Activated B cell treated with CpG ODN at 0.5 μM for 24 hours (primary cell): ENCODE data around the gene SLC5A1. TPM values are rescaled to one million over a fixed set of nuclear protein-coding genes. Genes with fewer than 3 reads are reported as not detected.

Experiments
- ATAC-seq: fragments of 200-7000 bp; cut with Tn5 transposase; one replicate; pipeline ENCODE4 v1.10.0; 2021; ENCODE audit warnings: low read depth, mild to moderate bottlenecking, moderate library complexity
- CTCF ChIA-PET: fragments of 350-600 bp; sonication (Branson Sonifier 250); formaldehyde crosslinking; loops from one replicate; lab custom pipeline; 2021; ENCODE audit warnings: antibody characterized with exemption; lab: Charles Lee
- POLR2A ChIA-PET: fragments of 350-600 bp; sonication (Branson Sonifier 250); formaldehyde crosslinking; loops from one replicate; lab custom pipeline; 2021; ENCODE audit warnings: antibody characterized with exemption; lab: Charles Lee
- DNase-seq: peaks from one replicate; pipeline ENCODE4 v3.0.0; 2022
- H3K27ac Mint-ChIP-seq: one replicate; pipeline ENCODE4 v1.8.0; 2020; ENCODE audit warnings: mixed read lengths
- H3K27me3 Mint-ChIP-seq: one replicate; pipeline ENCODE4 v1.8.0; 2021; ENCODE audit warnings: mixed read lengths
- H3K36me3 Mint-ChIP-seq: one replicate; pipeline ENCODE4 v1.8.0; 2021; ENCODE audit warnings: low read depth, mixed read lengths
- H3K4me1 Mint-ChIP-seq: one replicate; pipeline ENCODE4 v1.8.0; 2021; ENCODE audit warnings: mixed read lengths
- H3K4me3 Mint-ChIP-seq: one replicate; pipeline ENCODE4 v1.8.0; 2020; ENCODE audit warnings: mild to moderate bottlenecking, mixed read lengths
- H3K9me3 Mint-ChIP-seq: one replicate; pipeline ENCODE4 v1.8.0; 2020; ENCODE audit warnings: mixed read lengths
- CTCF ChIP-seq: fragments of 200-600 bp; IDR thresholded peaks from one replicate; pipeline ENCODE4 v1.8.0; 2022; ENCODE audit warnings: antibody characterized with exemption, mild to moderate bottlenecking
- intact Hi-C: fragments of 100-400 bp; cut with micrococcal nuclease; formaldehyde crosslinking; loops from one replicate; pipeline ENCODE4 v1.15.1; 2024
- total RNA-seq: library from RNA; stranded (reverse); gene quantifications from 2 replicates; pipeline ENCODE4 v1.2.3, GENCODE V29; 2022

The SLC5A1 gene
- total RNA-seq, 1 donor from 2014 or later = not detected

- no peak for ATAC-seq
- H3K4me3 Mint-ChIP-seq = no peak overlapping the region
- H3K27me3 Mint-ChIP-seq = peaks cover 16% of the 10 kb centered on the region
- ChIA-PET POLR2A (no interaction called here), CTCF (no interaction called here)
- H3K27ac Mint-ChIP-seq = no peak overlapping the region
- H3K4me1 Mint-ChIP-seq = no peaks in the 10 kb centered on the region
- no peak for DNase-seq
- intact Hi-C loops = no loop called here
- H3K36me3 Mint-ChIP-seq = no peaks in the 10 kb centered on the region
- H3K9me3 Mint-ChIP-seq = no peaks in the 10 kb centered on the region
- TF ChIP-seq CTCF = no peak
Measured at GRCh38 chr22:32055069-32055468, 12.0 kb downstream of the SLC5A1 start.

GRCh38 chr22:32058656-32059260 lies 15.7 kb downstream of the SLC5A1 start:
- DNase-seq = no peak
- H3K36me3 Mint-ChIP-seq = no peaks in the 10 kb centered on the region
- no peak overlapping the region for H3K4me3 Mint-ChIP-seq
- no peak for ATAC-seq
- intact Hi-C loops = no loop called here
- H3K27ac Mint-ChIP-seq = no peak overlapping the region
- POLR2A ChIA-PET = no interaction called here
- peaks cover 18% of the 10 kb centered on the region for H3K27me3 Mint-ChIP-seq
- peaks cover 5% of the 10 kb centered on the region for H3K9me3 Mint-ChIP-seq
- CTCF ChIA-PET = no interaction called here
- TF ChIP-seq CTCF = no peak
- no peaks in the 10 kb centered on the region for H3K4me1 Mint-ChIP-seq

- Mint-ChIP-seq H3K9me3 (peaks cover 5% of the 10 kb centered on the region), H3K4me1 (no peaks in the 10 kb centered on the region), H3K27me3 (peaks cover 15% of the 10 kb centered on the region), H3K27ac (no peak overlapping the region), H3K36me3 (no peaks in the 10 kb centered on the region), H3K4me3 (no peak overlapping the region)
- ATAC-seq (no peak), DNase-seq (no peak)
- intact Hi-C loops = no loop called here
- POLR2A ChIA-PET = no interaction called here
- TF ChIP-seq CTCF = no peak
- CTCF ChIA-PET = no interaction called here
Measured at GRCh38 chr22:32059426-32059825, 16.4 kb downstream of the SLC5A1 start.

GRCh38 chr22:32063701-32064100 lies 20.6 kb downstream of the SLC5A1 start:
- ChIA-PET CTCF (no interaction called here), POLR2A (no interaction called here)
- no peaks in the 10 kb centered on the region for H3K36me3 Mint-ChIP-seq
- peaks cover 16% of the 10 kb centered on the region for H3K27me3 Mint-ChIP-seq
- ATAC-seq = no peak
- H3K27ac Mint-ChIP-seq = no peak overlapping the region
- H3K9me3 Mint-ChIP-seq = peaks cover 5% of the 10 kb centered on the region
- DNase-seq = no peak
- intact Hi-C loops = no loop called here
- no peak for TF ChIP-seq CTCF
- no peaks in the 10 kb centered on the region for H3K4me1 Mint-ChIP-seq
- H3K4me3 Mint-ChIP-seq = no peak overlapping the region

GRCh38 chr22:32066820-32067219 lies 23.8 kb downstream of the SLC5A1 start:
- Mint-ChIP-seq H3K4me1 (no peaks in the 10 kb centered on the region), H3K4me3 (no peak overlapping the region), H3K27ac (no peak overlapping the region), H3K9me3 (peaks cover 5% of the 10 kb centered on the region), H3K27me3 (peaks cover 13% of the 10 kb centered on the region), H3K36me3 (no peaks in the 10 kb centered on the region)
- ATAC-seq = no peak
- DNase-seq = no peak
- ChIA-PET POLR2A (no interaction called here), CTCF (no interaction called here)
- no peak for TF ChIP-seq CTCF
- intact Hi-C loops = no loop called here
